ENCODE data around the gene SYPL2.

DNA sequence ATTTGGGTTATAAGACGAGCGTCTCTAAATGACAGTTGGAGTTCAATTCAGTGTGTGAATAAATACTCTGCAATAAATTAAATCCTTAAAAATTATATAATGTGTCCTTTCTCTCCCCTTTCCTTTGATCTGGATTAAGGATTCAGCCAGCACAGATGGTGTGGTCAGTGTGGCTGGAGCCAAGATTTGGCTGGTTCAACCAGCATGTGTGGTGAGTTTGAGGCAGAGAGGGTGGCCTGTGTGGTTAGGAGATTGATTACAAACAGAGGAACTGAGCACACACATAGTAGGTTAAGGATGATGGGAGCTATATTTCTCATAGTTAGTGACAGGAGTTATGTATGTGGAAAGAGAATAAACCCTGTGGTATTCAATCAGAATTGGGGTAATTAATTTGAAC is 57.4 kb downstream of the SYPL2 start:
- TF ChIP-seq, protein P1, sequence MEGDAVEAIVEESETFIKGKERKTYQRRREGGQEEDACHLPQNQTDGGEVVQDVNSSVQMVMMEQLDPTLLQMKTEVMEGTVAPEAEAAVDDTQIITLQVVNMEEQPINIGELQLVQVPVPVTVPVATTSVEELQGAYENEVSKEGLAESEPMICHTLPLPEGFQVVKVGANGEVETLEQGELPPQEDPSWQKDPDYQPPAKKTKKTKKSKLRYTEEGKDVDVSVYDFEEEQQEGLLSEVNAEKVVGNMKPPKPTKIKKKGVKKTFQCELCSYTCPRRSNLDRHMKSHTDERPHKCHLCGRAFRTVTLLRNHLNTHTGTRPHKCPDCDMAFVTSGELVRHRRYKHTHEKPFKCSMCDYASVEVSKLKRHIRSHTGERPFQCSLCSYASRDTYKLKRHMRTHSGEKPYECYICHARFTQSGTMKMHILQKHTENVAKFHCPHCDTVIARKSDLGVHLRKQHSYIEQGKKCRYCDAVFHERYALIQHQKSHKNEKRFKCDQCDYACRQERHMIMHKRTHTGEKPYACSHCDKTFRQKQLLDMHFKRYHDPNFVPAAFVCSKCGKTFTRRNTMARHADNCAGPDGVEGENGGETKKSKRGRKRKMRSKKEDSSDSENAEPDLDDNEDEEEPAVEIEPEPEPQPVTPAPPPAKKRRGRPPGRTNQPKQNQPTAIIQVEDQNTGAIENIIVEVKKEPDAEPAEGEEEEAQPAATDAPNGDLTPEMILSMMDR (IDR thresholded peaks at IDR 0.05; ENCODE audit: low read length), result no peak
- no peak for TF ChIP-seq EZH2 (IDR thresholded peaks at IDR 0.05; ENCODE audit: borderline replicate concordance, low read length)
